Superior temporal gyrus (tissue), 1 donor: ENCODE data around the gene LYSMD3.
"Not testable (repeated sequence)": the region's sequence is repeated elsewhere in the genome, so short reads cannot be mapped to it uniquely, and the experiment has no call there.

Source experiments
- DNase-seq: peaks from one replicate; pipeline ENCODE4 v3.0.0-alpha.2; 2016; ENCODE audit errors: extremely low spot score

The LYSMD3 gene

DNA sequence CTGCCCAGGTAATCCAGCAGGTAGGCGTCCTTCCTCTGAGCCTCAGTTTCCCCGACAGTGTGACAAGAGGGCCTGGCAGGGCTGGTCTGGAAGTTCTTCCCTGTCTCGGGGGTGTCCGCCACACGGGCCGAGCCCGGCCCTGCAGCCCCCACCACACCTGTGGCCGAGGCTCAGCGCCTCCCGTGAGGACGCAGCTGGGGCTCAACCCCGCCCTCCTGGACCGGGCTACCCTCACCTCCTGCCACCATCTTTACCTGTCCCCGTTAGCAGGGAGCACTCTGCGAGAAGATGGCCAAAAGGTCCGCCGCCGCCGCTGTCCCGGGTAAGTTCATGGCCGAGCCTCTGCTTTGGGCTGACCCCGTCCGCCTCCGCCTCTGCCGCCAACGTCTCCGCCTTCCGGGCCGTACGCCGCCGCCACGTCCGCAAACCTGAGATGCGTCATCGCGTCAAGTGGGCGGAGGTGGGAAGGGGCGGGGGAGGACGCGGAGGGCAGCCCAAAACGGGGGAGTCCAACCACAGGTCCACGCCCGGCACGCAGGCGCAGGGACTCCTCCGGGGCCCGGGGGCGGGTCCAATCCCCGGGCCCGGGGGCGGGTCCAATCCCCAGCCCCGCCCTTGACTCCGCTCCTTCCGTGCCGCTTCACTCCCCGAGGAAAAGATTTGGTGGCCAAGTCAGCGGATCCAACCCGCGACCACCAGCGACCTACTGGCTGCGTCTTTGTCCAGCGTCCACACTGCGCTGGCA is at the start of gene LYSMD3:
LYSMD3 (minus strand) TSS at position 391 of the 745 bp plus-strand sequence. CDS start 4,295 bp downstream, outside the sequence.
- DNase-seq = peak; percentile 91

DNA sequence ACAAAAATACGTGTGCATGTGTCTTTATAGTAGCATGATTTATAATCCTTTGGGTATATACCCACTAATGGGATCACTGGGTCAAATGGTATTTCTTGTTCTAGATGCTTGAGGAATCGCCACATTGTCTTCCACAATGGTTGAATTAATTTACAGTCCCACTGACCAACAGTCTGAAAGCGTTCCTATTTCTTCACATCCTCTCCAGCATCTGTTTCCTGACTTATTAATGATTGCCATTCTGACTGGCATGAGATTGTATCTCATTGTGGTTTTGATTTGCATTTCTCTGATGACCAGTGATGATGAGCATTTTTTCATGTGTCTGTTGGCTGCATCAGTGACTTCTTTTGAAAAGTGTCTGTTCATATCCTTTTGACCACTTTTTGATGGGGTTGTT is 47.2 kb upstream of the LYSMD3 start:
- not testable (repeated sequence) for DNase-seq

DNA sequence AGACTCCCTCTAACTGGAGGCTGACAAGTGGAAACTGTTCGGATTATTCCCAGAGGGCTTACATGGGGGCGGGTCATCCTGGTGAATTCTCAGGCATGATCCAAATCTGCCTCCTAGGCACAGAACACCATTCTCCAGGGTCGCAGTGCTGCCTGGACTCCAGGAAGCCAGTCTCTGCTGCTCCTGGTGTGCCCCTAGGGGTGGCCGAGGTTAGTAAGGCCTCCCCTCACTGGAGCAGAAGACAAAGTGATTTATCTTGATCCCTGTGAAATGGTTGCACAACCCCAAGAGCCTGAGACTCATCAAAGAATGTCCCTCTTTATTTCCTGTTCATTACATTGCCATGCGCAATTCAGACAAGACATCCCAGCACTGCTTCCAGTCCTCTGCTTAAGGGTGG is 46.3 kb upstream of the LYSMD3 start:
- no peak for DNase-seq

DNA sequence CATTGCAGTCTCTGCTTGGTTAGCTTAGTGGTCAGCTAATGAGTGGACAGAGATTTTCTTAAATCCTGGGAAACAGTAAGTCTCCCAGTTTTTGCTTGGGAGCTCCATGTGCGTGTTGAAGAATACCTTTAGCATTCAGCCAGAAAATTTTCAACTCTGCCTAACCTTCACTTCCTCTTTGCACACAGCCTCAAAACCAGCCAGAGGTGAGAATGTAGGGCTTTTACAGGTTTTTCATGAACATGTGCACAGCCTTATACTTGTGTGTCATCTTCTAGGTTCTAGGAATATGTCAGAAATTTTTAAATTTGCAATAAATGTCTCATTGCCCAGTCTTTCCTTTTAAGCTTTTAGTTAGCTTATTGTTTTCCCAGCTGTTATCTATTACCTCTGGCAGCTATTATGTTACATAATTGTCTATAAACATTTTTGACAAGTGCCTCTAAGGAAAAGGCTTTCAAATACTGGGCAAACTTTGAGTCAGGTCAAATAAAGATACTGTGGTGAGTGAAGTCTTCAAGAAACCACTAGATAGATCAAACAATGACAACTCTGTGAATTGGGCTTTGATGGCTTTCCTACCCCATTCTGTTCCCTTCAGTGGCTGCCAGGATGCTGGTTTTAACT is 41.9 kb upstream of the LYSMD3 start:
- no peak for DNase-seq

DNA sequence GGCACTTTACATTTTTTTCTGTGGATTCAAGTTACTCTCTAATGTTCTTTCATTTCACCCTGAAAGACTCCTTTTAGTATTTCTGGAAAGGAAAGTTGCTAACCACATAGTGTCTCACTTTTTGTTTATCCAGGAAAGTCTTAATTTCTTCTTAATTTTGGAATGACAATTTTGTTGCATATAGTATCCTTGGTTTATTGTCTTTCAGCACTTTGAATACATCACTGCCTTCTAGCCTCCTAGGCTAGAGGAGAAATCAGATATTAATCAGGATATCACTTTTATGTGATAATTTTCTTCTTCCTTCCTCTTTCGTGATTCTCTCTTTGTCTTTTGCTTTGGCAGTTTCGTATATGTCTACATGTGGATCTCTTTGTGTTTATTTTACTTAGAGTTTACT is 40.6 kb upstream of the LYSMD3 start:
- DNase-seq = no peak

DNA sequence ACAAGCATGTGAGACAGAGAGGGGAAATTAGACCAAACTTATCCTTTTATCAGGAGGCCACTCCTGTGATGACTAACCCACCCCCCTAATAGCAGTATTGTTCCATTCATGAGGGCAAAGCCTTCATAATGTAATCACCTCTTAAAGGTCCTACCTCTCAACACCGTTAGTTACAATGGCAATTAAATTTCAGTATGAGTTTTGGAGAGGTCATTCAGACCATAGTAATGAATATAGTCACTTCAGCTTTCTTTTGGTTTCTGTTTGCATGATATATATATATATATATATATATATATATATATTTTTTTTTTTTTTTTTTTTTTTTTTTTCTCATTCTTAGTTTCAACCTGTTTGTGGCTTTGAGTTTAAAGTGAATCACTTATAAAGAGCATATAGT is 39.7 kb upstream of the LYSMD3 start:
- no peak for DNase-seq

DNA sequence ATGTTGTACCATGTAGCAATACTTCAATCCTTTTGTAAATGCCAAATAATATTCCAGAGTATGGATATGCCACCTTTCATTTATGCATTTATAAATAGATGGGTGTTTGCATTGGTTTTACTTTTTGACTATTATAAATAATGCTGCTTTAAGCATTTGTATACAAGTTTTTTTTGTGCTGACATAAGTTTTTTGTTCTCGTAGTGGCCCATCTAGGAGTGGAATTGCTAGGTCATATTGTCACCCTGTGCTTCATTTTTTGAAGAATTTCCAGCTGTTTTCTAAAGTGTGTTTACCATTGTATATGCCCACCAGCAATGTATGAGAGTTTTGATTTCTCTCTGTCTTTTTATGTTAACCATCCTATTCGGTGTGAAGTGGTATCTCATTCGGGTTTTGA is 36.1 kb upstream of the LYSMD3 start:
- DNase-seq = no peak

DNA sequence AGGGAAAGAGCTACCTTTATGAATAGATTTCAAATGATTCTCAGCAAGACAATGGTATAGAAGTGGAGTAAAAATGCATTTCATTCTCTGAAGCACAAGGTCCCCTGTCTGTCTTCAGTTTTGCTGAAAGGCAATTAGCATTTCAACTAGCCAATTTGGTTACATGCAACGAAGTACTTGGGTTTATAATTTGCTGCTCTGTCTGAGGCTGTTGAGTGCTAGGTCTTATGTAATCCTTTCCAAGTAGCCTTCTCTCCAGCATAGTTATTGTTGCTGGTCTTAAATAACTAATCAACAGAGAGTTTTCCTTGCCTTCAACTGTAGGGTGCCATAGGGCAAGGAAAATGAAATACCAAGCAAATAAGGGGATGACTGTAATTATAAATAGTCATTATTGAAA is 33.7 kb upstream of the LYSMD3 start:
- no peak for DNase-seq

DNA sequence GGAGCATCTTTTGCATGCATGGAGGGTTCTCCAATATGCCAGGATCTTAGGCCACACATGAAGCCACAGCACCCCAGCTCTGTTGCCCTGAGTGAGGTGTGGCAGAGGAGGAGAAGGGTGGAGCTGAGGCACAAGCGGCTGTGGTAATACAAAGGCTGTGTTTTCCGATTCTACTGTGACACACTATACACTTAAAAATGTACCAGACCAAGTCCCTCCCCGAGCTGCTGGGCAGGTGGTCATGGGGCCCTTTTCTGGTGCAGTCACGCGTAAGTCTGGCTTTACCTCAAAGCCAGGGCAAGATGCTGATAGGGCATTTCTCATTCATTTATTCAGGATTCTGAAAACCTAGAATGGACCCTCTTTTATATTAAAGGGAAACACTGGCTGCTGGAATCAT is 33.0 kb upstream of the LYSMD3 start:
- no peak for DNase-seq

DNA sequence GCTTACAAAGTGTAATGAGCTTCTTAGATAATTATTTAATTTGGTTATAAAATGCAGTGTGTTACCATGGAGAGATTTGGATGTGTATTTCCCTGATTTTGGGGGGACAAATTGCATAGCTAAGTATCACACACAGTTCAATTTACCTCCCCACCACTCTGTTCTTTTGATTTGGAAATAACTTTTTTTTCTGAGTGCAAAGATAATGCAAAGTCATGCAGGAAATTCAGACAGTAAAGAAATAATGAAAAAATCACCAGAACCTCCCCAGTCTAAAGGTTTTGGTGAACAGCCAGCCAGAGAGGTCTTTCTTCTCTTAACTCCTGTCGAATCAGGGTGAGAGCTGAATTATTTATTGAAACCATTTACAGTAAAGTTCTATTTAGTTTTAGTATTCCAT is 32.4 kb upstream of the LYSMD3 start:
- no peak for DNase-seq

DNA sequence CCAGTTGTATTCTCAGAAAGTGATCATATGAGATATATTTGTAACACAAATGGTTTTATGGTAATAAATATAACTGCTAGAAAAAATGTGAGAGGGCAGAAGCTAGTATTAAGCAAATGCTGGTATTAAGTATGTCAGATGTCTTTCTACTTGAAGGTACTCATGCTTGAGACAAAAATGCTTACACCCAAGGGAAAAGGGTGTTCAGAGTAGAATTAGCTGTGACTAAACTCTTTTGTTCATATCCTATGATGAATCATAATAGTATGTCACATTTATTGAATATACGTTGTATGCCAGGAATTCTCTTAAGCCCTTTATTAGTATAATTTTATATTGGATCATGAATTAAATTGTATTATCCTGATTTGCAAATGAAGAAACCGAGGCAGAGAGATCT is 31.4 kb upstream of the LYSMD3 start:
- no peak for DNase-seq

DNA sequence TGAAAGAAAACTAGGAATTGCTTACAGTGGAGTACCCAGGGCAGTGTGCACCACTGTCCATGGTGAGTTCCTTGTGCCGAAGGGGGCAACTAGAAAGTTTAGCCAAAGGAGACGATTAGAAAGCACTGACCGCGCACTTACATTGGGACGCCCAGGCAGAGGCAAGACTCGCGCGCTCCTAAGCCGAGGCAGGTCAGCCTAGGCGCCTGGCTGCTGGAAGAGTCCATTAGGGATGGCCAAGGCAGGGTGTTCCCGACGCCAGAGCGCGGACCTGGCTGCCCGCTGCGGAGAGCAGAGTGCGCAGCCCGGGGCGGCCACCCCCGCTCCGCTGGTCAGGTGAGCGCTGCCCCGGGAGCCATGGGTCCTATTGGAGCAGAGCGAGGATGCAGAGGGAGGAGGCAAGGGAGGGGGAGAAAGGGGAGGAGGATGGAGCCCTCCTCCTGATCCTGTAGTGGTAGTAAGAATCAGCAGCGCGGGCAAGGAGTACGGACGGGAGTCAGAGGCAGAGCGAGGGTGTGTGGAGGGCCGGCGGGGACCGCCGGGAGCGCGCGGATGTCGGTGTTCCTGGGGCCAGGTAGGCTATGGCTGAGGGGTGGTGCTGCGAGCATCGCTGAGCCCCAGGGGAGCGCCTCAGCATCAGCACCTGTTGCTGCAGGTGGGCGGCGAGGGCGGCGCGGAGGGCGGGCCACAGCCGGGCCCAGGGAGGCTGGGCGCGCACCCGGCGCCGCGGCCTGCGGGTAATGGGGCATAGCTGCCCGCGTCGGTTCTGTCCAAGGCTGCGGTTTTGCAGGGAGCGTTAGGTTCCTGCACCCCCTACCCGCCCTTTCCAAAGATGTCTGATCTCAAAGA is 29.2 kb upstream of the LYSMD3 start, which contains the start of gene ADGRV1:
ADGRV1 (plus strand) TSS at position 454 of the 849 bp plus-strand sequence; CDS start at position 553, 99 bp downstream.
- no peak for DNase-seq

DNA sequence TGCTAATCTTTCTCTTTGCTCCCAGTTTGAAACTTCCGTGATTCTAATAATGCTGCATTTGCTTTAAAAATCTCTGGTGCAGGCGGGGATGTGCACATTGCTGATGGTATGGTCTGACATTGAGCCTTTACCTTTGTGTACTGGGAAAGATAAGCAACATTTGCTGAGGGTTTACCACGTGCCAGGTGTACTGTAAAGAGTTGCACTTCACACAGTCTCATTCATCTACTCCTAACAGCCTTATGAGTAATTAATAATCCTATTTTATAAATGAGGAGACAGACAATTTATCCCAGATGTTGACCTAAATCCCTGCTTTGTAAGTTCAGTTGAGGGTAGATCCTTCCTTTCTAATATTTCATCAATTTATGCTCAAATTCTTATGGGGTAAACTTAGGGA is 28.5 kb upstream of the LYSMD3 start:
- no peak for DNase-seq

DNA sequence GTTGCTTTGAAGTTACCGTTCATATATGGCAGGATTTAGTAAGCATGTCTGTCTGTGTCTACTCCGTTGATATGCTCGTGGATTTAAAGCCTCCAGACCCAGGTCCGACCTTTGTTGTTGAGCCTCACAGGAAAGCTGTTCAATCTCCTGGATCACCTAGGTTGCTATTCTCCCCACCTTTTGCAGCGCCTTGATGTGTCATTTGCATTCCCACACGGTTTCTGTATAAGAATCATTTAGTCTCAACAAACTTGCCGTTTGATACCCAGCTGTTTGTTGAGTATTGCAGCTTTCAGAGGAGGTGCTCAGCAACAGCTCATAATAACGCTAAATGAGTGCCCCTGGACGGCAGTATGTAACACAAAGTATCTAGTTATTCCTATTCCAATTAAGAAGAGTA is 28.0 kb upstream of the LYSMD3 start:
- DNase-seq = no peak

DNA sequence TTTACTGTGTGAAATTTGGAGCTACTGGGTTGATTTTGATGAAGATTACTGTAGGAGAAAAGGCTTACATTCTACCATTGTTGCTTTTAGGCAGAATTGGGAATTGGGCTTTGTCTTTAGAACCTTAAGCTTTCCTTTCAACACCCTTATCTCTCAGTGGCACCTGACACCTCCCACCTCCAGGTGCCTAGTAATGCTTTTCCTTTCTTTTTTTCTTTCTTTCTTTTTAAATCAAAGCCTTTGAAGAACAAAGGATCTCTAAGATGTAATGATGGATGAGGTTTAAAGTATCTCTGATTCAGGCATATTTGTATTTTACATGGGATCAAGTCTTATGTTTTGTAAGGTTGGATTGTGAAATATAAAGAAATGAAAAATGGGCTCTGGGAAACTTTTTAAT is 26.3 kb upstream of the LYSMD3 start:
- no peak for DNase-seq

DNA sequence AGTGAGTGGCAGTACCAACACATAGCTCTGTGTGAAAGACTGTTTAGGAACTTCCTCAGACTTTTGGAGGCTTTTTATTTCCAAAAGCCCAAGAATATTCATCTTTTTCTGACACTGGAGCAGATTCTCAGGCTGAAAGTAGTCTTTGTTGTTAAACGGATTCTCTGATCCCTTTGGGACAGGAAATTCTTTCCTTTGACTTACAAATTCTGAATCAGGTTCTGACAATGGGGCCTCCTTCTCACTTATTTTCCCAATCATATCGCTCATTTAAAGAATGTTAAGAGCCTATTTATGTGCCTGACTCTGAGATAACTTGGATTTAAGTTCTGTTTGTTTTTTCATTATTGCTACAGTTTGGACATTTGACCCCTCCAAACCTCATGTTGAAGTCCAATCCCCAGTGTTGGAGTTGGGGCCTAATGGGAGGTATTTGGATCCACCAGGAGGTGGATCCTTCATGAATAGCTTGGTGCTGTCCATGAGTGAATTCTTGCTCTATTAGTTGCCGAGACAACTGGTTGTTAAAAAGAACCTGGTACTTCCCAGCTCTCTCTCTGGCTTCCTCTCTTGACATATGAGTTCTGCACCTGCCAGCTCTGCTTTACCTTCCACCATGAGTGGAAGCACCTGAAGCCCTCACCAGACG is 25.1 kb upstream of the LYSMD3 start:
- no peak for DNase-seq

DNA sequence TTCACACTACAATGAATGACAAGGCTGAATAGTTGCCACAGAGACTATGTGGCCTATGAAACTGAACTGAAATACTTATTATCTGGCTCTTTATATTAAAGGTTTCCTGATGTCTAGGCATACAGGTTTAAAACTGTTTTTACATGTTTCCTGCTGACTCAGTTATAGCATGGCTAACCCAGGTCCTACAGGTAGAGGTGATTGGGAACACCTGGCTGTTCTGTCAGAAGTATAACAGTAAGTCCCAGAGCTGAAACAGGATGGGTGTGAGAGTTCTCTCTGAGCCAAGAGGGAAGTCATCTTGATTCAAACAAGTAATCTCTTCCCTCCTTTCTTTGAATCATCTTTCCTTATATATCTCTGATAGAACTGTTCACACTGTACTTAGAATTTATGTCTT is 24.3 kb upstream of the LYSMD3 start:
- DNase-seq = no peak

DNA sequence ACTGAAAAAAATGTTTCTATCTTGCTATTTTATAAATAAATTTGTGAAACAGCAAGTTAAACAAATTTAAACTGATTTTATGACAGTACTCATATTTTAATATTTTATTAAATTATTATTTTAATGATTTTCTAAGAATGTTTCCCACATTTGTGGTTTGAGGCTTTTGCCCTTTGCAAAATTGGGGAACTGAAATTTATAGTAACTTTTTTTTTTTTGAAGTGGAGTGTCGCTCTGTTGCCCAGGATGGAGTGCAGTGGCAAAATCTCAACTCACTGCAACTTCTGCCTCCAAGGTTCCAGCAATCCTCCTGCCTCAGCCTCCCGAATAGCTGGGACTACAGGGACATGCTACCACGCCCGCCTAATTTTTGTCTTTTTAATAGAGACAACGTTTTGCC is 22.0 kb upstream of the LYSMD3 start:
- no peak for DNase-seq

DNA sequence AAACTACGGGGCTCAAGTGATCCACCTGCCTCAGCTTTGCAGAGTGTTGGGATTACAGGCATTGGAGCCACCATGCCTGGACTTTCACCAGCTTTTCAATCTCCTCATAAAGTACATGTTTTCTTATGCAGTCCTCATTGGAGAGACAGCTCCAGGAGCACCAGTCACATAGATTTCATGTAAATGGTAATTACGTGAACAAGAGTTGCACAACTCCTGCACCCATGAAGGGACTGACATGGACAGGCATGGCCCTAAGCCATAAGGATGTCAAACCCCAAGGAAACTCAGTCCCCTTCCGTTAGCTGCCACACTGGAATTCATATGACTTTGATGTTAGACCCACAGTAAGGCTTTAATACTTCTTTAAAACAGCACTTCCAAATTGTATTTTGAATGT is 21.6 kb upstream of the LYSMD3 start:
- no peak for DNase-seq

DNA sequence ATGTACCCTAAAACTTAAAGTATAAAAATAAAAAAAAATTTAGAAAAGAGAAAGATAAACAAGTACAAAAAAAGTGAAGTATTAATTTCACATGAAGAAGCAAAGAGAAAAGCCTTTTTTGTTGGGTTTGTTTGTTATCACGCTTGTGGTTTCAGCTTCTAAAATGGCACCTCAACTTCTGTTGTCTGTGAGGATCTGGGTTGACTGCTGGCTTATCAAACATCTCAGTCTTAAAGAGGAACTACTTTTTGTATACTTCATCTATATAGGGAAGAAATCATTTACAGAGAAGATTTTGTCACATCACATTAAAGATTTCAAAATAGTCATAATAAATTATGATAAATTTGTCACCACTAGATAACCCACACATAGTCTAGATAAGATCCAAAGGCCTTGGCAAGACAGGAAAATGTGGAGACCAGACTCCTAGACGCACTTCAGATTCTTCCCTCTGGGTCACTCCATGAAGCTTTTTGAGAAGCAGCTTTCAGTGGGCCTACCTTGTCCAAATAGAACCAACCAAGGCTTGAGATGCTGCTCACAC is 20.4 kb upstream of the LYSMD3 start:
- DNase-seq = no peak

DNA sequence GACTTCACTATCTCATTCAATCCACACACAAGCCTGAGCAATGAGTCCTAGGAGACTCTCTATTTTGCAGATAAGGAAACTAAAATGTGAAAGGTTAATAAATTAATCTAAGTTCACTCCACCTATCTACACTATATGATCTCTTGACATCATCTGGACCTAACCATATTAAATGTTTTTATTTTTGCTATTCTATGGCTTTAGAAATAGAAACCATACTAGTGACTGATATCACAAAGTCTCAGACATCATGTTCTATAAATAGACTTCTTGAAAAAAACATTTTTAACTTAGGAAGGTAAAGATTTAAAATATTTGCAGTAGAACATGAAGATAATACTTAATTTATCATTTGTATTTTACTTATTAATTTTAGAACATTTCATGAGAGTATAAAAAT is 19.8 kb upstream of the LYSMD3 start:
- no peak for DNase-seq

DNA sequence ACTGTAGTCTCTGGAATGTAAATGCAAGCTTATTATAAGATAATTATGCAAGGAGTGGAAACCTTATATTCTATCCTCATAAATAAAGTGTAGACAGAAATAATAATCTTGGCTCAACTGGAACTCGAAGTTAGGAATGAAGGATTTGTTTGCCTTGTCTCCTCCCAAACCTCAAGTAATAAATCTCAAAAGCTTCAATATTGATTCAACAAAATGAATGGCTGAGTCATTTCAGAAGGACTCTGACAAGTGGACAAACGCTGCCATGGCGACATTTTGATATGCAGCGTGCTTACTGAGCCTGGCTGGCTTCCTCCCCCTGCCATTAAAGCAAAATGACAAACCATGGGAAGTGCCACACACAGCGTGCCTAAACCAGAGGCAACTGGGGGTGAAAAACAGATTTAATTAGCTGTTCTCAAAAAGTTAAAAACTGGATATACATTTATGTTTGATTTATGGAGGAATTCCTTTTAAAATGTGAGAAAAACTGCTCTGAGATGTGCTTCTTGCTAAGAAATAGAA is 18.7 kb upstream of the LYSMD3 start:
- no peak for DNase-seq
